Neuronal stem cell (in vitro differentiated cells): ENCODE results near the gene TSPAN7.

ENCODE experiments used
- DNase-seq: peaks from one replicate; pipeline ENCODE4 v3.0.0-alpha.2; 2013; ENCODE audit warnings: low spot score
- H2AFZ ChIP-seq: one replicate; pipeline ENCODE4 v1.6.1; 2013; ENCODE audit warnings: mild to moderate bottlenecking, low read length, inconsistent platforms
- H2AK5ac ChIP-seq: 2 replicates; pipeline ENCODE4 v1.6.1; 2013; ENCODE audit warnings: low read depth, mild to moderate bottlenecking, inconsistent platforms, low read length, moderate library complexity, mixed read lengths
- H2BK120ac ChIP-seq: 2 replicates; pipeline ENCODE4 v1.6.1; 2013; ENCODE audit warnings: low read depth, mild to moderate bottlenecking, inconsistent platforms, low read length, moderate library complexity, mixed read lengths
- H2BK12ac ChIP-seq: one replicate; pipeline ENCODE4 v1.6.1; 2013; ENCODE audit warnings: low read length, inconsistent platforms
- H2BK15ac ChIP-seq: 2 replicates; pipeline ENCODE4 v1.6.1; 2013; ENCODE audit warnings: mild to moderate bottlenecking, low read length, inconsistent platforms, mixed read lengths
- H2BK5ac ChIP-seq: one replicate; pipeline ENCODE4 v1.6.1; 2013; ENCODE audit warnings: inconsistent platforms, mild to moderate bottlenecking, low read length, moderate library complexity
- H3K14ac ChIP-seq: one replicate; pipeline ENCODE4 v1.6.1; 2013; ENCODE audit warnings: low read length, inconsistent platforms
- H3K18ac ChIP-seq: 2 replicates; pipeline ENCODE4 v1.6.1; 2013; ENCODE audit warnings: low read length, inconsistent platforms
- H3K23ac ChIP-seq: 2 replicates; pipeline ENCODE4 v1.6.1; 2013; ENCODE audit warnings: low read depth, mild to moderate bottlenecking, mixed read lengths, low read length, inconsistent platforms; ENCODE audit not compliant: poor library complexity
- H3K27ac ChIP-seq: replicated peaks from 3 replicates; pipeline ENCODE4 v1.5.1; 2013; ENCODE audit warnings: low read length, inconsistent platforms
- H3K27me3 ChIP-seq, 3 experiments: 2 replicates each; pipeline ENCODE4 v1.6.1; 2013; ENCODE audit warnings: low read length in 3 of 3, mild to moderate bottlenecking in 2 of 3, inconsistent platforms in 1 of 3, low read depth in 1 of 3, mixed read lengths in 1 of 3, moderate library complexity in 1 of 3; ENCODE audit not compliant: control insufficient read depth in 3 of 3, insufficient read depth in 3 of 3
- H3K36me3 ChIP-seq, 2 donors: replicated peaks in 1 of 2; 2 replicates each; pipeline ENCODE4 v1.6.1; 2013; ENCODE audit warnings: low read length in 2 of 2; ENCODE audit not compliant: control insufficient read depth in 2 of 2, insufficient read depth in 2 of 2
- H3K4ac ChIP-seq: 2 replicates; pipeline ENCODE4 v1.6.1; 2013; ENCODE audit warnings: inconsistent platforms, mild to moderate bottlenecking, low read length, moderate library complexity
- H3K4me1 ChIP-seq, 2 donors: 1 replicate in 1 of 2; 2 replicates in 1 of 2; pipeline ENCODE4 v1.6.1; 2013; ENCODE audit warnings: low read length in 2 of 2, low read depth in 1 of 2; ENCODE audit not compliant: control insufficient read depth in 2 of 2, insufficient read depth in 1 of 2
- H3K4me2 ChIP-seq: one replicate; pipeline ENCODE4 v1.6.1; 2013; ENCODE audit warnings: mild to moderate bottlenecking, low read length, inconsistent platforms; ENCODE audit not compliant: insufficient read depth, poor library complexity, severe bottlenecking
- H3K4me3 ChIP-seq, 2 donors: 2 replicates each; pipeline ENCODE4 v1.5.1; 2013; ENCODE audit warnings: low read length in 2 of 2, mild to moderate bottlenecking in 2 of 2, inconsistent platforms in 1 of 2, moderate library complexity in 1 of 2
- H3K79me1 ChIP-seq: one replicate; pipeline ENCODE4 v1.6.1; 2013; ENCODE audit warnings: low read depth, mild to moderate bottlenecking, inconsistent platforms, low read length, moderate library complexity
- H3K9ac ChIP-seq: one replicate; pipeline ENCODE4 v1.6.1; 2013; ENCODE audit warnings: mild to moderate bottlenecking, low read depth, low read length, inconsistent platforms; ENCODE audit not compliant: poor library complexity
- H3K9me3 ChIP-seq, 2 donors: replicated peaks in 1 of 2; 2 replicates each; pipeline versions ENCODE3 to v1.6.1; 2013; ENCODE audit warnings: low read length in 2 of 2, mild to moderate bottlenecking in 2 of 2, inconsistent platforms in 1 of 2, low read depth in 1 of 2, mixed read lengths in 1 of 2, moderate library complexity in 1 of 2; ENCODE audit not compliant: control insufficient read depth in 2 of 2, insufficient read depth in 1 of 2
- H4K8ac ChIP-seq: one replicate; pipeline ENCODE4 v1.6.1; 2013; ENCODE audit warnings: low read depth, mild to moderate bottlenecking, inconsistent platforms, low read length, moderate library complexity
- H4K91ac ChIP-seq: one replicate; pipeline ENCODE4 v1.6.1; 2013; ENCODE audit warnings: low read length, low read depth, mild to moderate bottlenecking, inconsistent platforms; ENCODE audit not compliant: poor library complexity
- whole genome bisulfite sequencing, 2 donors: extraction: QIAGEN DNeasy Blood & Tissue Kit; methylation state at CpG; one replicate each; pipeline ENCODE4 v1.1.7; 2013; ENCODE audit warnings: missing lambda C conversion rate in 2 of 2, mixed read lengths in 1 of 2; ENCODE audit not compliant: insufficient read length in 2 of 2, insufficient replicate concordance in 1 of 2; ENCODE audit errors: extremely low coverage in 2 of 2; 5-methylcytosine and 5-hydroxymethylcytosine counted together

The TSPAN7 gene

DNA sequence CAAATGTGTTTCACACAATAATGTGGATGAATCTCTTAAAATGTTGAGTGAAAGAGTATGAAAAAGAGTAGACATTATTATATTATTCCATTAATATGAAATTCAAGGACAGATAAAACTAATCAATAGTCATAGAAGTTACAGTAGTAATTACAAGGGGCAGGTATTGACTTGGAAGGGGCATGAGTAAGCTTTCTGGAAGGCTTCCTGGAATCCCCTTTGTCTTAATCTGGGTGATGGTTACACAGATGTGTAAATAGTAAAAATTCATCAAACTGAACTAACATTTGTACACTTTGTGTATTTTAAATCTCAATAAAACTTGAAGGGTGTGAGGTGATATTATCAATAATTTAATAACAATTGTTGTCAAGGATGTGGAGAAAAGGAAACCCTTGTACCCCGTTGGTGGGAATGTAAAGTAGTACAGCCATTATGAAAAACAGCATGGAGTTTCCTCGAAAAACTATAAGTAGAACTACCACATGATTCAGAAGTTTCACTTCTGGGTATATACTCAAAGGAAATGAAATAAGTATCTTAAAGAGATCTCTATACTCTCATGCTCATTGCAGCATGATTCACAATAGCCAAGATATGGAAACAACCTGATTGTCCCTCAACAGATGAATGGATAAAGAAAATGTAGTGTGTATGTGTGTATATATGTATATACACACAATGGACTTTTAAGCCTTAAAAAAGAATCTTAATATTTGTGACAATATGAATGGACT is 143.0 kb downstream of the TSPAN7 start:
- H4K8ac ChIP-seq, result no peak overlapping the region
- H2BK12ac ChIP-seq, result no peak overlapping the region
- no peak for DNase-seq
- H3K23ac ChIP-seq, result no peak overlapping the region
- no peak overlapping the region for H2BK120ac ChIP-seq
- no peaks in the 10 kb centered on the region for H3K4me1 ChIP-seq
- no peak overlapping the region for H3K4ac ChIP-seq
- no peak overlapping the region for H3K4me3 ChIP-seq
- H3K14ac ChIP-seq, result no peak overlapping the region
- H3K36me3 ChIP-seq, result no peaks in the 10 kb centered on the region
- no peak overlapping the region for H3K9ac ChIP-seq
- no CpG with 5 or more reads among the region's 2 CpGs for WGBS, 2 donors
- H3K27ac ChIP-seq, result no peak overlapping the region
- H3K9me3 ChIP-seq, result no peaks in the 10 kb centered on the region
- H3K4me2 ChIP-seq, result no peak overlapping the region
- no peaks in the 10 kb centered on the region for H3K79me1 ChIP-seq
- H4K91ac ChIP-seq, result no peak overlapping the region
- H2BK15ac ChIP-seq, result no peak overlapping the region
- H3K27me3 ChIP-seq, result no peaks in the 10 kb centered on the region
- no peak overlapping the region for H3K18ac ChIP-seq
- no peak overlapping the region for H2AFZ ChIP-seq
- H2BK5ac ChIP-seq, result no peak overlapping the region
- no peak overlapping the region for H2AK5ac ChIP-seq

DNA sequence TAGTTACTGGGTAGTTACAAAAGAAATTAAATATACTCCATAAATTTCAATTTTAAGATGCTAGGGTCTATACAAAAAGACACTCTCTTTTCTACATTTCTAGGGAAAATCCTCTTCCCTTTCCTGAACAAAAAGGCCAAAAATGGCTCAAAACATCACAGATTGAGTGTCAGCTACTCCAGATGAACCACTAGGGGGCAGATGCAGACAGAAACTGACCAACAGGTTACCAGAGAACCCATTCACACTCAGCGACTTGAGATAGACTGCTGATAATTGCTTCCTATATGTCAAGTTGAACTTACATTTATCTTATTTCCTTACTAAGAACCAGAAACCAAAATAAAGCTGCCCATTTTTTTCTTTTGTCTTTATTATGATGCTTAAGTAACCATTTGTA is 156.5 kb downstream of the TSPAN7 start:
- WGBS, 2 donors, result no CpG with 5 or more reads among the region's 1 CpG
- Histone ChIP-seq H3K4ac (no peak overlapping the region), H3K23ac (no peak overlapping the region), H3K79me1 (no peaks in the 10 kb centered on the region), H3K18ac (no peak overlapping the region), H2BK5ac (no peak overlapping the region), H2BK15ac (no peak overlapping the region), H2BK120ac (no peak overlapping the region), H3K4me1 (no peaks in the 10 kb centered on the region), H2BK12ac (no peak overlapping the region), H4K91ac (no peak overlapping the region), H3K36me3 (no peaks in the 10 kb centered on the region), H4K8ac (no peak overlapping the region), H3K4me3 (no peak overlapping the region), H3K4me2 (no peak overlapping the region), H3K14ac (no peak overlapping the region), H2AK5ac (no peak overlapping the region), H3K9ac (no peak overlapping the region), H2AFZ (no peak overlapping the region), H3K9me3 (no peaks in the 10 kb centered on the region), H3K27ac (no peak overlapping the region), H3K27me3 (no peaks in the 10 kb centered on the region)
- no peak for DNase-seq

DNA sequence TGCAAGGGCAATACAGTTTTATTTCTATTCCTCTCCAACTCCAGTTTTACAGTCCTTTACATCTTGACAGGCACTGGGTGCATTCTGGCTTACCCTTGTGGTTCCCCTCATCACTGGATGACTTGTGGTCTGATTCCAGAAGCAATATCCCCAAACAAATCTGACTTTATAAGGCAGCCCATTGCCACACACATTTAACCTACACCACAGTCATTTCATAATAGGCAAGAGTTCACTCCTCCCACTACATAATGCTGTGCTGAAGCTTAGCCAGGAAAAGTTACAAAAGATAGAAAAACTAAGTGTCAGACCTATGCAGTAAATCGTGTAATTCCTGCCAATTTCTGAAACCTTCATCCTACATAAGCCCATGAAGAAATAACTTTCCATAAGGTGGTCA is 157.0 kb downstream of the TSPAN7 start:
- Histone ChIP-seq H3K18ac (no peak overlapping the region), H3K23ac (no peak overlapping the region), H2AK5ac (no peak overlapping the region), H3K9me3 (no peaks in the 10 kb centered on the region), H3K27me3 (no peaks in the 10 kb centered on the region), H4K8ac (no peak overlapping the region), H3K4me2 (no peak overlapping the region), H3K27ac (no peak overlapping the region), H3K79me1 (no peaks in the 10 kb centered on the region), H2BK5ac (no peak overlapping the region), H3K4ac (no peak overlapping the region), H3K4me1 (no peaks in the 10 kb centered on the region), H2AFZ (no peak overlapping the region), H3K14ac (no peak overlapping the region), H2BK120ac (no peak overlapping the region), H2BK15ac (no peak overlapping the region), H3K9ac (no peak overlapping the region), H4K91ac (no peak overlapping the region), H3K4me3 (no peak overlapping the region), H2BK12ac (no peak overlapping the region), H3K36me3 (no peaks in the 10 kb centered on the region)
- no peak for DNase-seq
- WGBS, 2 donors, result no CpG with 5 or more reads among the region's 1 CpG

DNA sequence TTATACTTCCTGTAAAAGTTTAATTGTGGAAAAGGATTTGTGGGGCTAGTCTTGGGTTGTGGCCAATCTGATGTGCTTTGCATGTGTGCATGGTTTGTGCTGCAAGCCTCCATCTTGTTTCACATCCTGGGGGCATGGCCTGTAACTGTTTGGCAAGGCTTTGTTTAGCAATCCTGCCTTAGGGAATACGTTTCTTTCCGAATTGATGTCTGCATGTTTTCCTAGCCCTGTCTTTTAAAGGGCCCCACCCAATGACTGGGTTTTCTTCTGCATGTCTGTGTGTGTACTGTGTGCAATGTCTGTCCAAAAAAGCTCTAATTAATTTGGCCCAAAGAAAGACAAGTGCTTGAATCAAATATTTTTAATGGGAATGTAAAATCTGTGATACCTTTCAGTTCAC is 165.3 kb downstream of the TSPAN7 start:
- Histone ChIP-seq H3K14ac (no peak overlapping the region), H3K9me3 (no peaks in the 10 kb centered on the region), H3K79me1 (no peaks in the 10 kb centered on the region), H3K4me3 (no peak overlapping the region), H2AFZ (no peak overlapping the region), H2BK120ac (no peak overlapping the region), H3K27ac (no peak overlapping the region), H4K91ac (no peak overlapping the region), H2BK5ac (no peak overlapping the region), H3K4ac (no peak overlapping the region), H3K36me3 (no peaks in the 10 kb centered on the region), H3K27me3 (peaks cover 0 to 5% (median 0%) of the 10 kb centered on the region in 3 experiments), H3K4me2 (no peak overlapping the region), H3K23ac (no peak overlapping the region), H3K18ac (no peak overlapping the region), H3K9ac (no peak overlapping the region), H2AK5ac (no peak overlapping the region), H3K4me1 (no peaks in the 10 kb centered on the region), H4K8ac (no peak overlapping the region), H2BK12ac (no peak overlapping the region), H2BK15ac (no peak overlapping the region)
- no CpG with 5 or more reads among the region's 2 CpGs for WGBS, 2 donors
- no peak for DNase-seq
